Measurements from ENCODE around the gene ZNF519. TPM values are rescaled to one million over a fixed set of nuclear protein-coding genes. Genes with fewer than 3 reads are reported as not detected.
A peak's percentile ranks its signal among the peaks of the same experiment; 100 is the strongest.
"Not testable (repeated sequence)": the region's sequence is repeated elsewhere in the genome, so short reads cannot be mapped to it uniquely, and the experiment has no call there.

ZNF519 gene
- total and polyA plus RNA-seq, 2 donors (not counting 1 experiment from before 2014, with no cell fraction given): 5.4 to 19.5 TPM

GRCh38 chr18:14142177-14142576, 9.9 kb upstream of the ZNF519 start:
- H3K4me3 ChIP-seq (ENCODE audit: control extremely low read depth in 1 of 5, extremely low read depth in 1 of 5, insufficient read depth in 1 of 5, low read depth in 2 of 5, low read length in 4 of 5); H4K20me1 ChIP-seq (ENCODE audit: control insufficient read depth, insufficient read depth, low read length, poor library complexity, severe bottlenecking); POLR2A ChIA-PET; ATAC-seq (ENCODE audit: low read depth); H3K4me2 ChIP-seq (replicated peaks; ENCODE audit: low read depth, low read length, poor library complexity, severe bottlenecking); H3K4me1 Mint-ChIP-seq; H3K27me3 Mint-ChIP-seq; DNase-seq; H3K9me3 Mint-ChIP-seq (ENCODE audit: insufficient read depth); CTCF ChIA-PET; H3K4me1 ChIP-seq (ENCODE audit: control insufficient read depth in 2 of 2, insufficient read depth in 2 of 2, low read length in 2 of 2); intact Hi-C loops (cut with micrococcal nuclease); H3K4me3 Mint-ChIP-seq; H3K9me3 ChIP-seq (ENCODE audit: control extremely low read depth in 1 of 3, control insufficient read depth in 2 of 3, insufficient read depth in 1 of 3, low read length in 2 of 3); H3K79me2 ChIP-seq (ENCODE audit: control insufficient read depth, insufficient read depth, low read length); H3K36me3 ChIP-seq (replicated peaks in 1 of 2; ENCODE audit: control extremely low read depth in 1 of 2, control insufficient read depth in 1 of 2, extremely low read depth in 1 of 2, insufficient read depth in 2 of 2, low read length in 1 of 2); H3K27me3 ChIP-seq (replicated peaks in 1 of 4; ENCODE audit: control extremely low read depth in 1 of 4, control insufficient read depth in 3 of 4, insufficient read depth in 4 of 4, low read length in 3 of 4); H3K27ac Mint-ChIP-seq; H2AFZ ChIP-seq (ENCODE audit: insufficient read depth, low read depth, low read length, poor library complexity, severe bottlenecking); H3K9ac ChIP-seq (ENCODE audit: low read length); H3K27ac ChIP-seq (ENCODE audit: low read length in 2 of 2): not testable (repeated sequence)
- whole genome bisulfite sequencing (ENCODE audit: insufficient coverage): 92% methylated on average over 8 of the region's 9 CpGs

DNA sequence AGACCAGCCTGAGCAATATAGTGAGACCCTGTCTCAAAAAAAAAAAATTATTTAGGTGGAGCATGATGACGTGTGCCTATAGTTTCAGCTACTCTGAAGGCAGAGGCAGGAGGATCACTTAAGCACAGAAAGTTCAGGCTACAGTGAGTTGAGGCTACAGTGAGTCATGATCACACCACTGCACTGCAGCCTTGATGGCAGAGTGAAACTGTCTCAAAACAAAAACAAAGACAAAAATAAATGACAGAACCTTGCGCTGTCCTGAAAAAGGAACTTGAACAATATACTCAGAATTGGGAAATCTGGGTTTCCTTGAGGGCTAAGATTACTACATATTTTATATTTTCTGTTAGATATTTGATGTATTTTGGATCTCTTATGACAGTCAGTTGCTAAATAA, 7.3 kb upstream of the ZNF519 start:
- H3K4me1 Mint-ChIP-seq; H3K9ac ChIP-seq (ENCODE audit: low read length); ATAC-seq (ENCODE audit: low read depth); H3K27ac Mint-ChIP-seq; H3K9me3 Mint-ChIP-seq (ENCODE audit: insufficient read depth); DNase-seq; H3K4me2 ChIP-seq (replicated peaks; ENCODE audit: low read depth, low read length, poor library complexity, severe bottlenecking); H4K20me1 ChIP-seq (ENCODE audit: control insufficient read depth, insufficient read depth, low read length, poor library complexity, severe bottlenecking); H3K79me2 ChIP-seq (ENCODE audit: control insufficient read depth, insufficient read depth, low read length); H3K9me3 ChIP-seq (ENCODE audit: control extremely low read depth in 1 of 3, control insufficient read depth in 2 of 3, insufficient read depth in 1 of 3, low read length in 2 of 3); H3K27me3 ChIP-seq (replicated peaks in 1 of 4; ENCODE audit: control extremely low read depth in 1 of 4, control insufficient read depth in 3 of 4, insufficient read depth in 4 of 4, low read length in 3 of 4); POLR2A ChIA-PET; intact Hi-C loops (cut with micrococcal nuclease); H3K27me3 Mint-ChIP-seq; H2AFZ ChIP-seq (ENCODE audit: insufficient read depth, low read depth, low read length, poor library complexity, severe bottlenecking); H3K4me3 Mint-ChIP-seq; CTCF ChIA-PET; H3K27ac ChIP-seq (ENCODE audit: low read length in 2 of 2); H3K4me1 ChIP-seq (ENCODE audit: control insufficient read depth in 2 of 2, insufficient read depth in 2 of 2, low read length in 2 of 2); H3K36me3 ChIP-seq (replicated peaks in 1 of 2; ENCODE audit: control extremely low read depth in 1 of 2, control insufficient read depth in 1 of 2, extremely low read depth in 1 of 2, insufficient read depth in 2 of 2, low read length in 1 of 2); H3K4me3 ChIP-seq (ENCODE audit: control extremely low read depth in 1 of 5, extremely low read depth in 1 of 5, insufficient read depth in 1 of 5, low read depth in 2 of 5, low read length in 4 of 5): not testable (repeated sequence)
- 78% methylated on average over 1 of the region's 2 CpGs for WGBS (ENCODE audit: insufficient coverage)

GRCh38 chr18:14137971-14138370, 5.7 kb upstream of the ZNF519 start:
- H3K79me2 ChIP-seq (ENCODE audit: control insufficient read depth, insufficient read depth, low read length); CTCF ChIA-PET; H3K4me1 ChIP-seq (ENCODE audit: control insufficient read depth in 2 of 2, insufficient read depth in 2 of 2, low read length in 2 of 2); H3K9me3 ChIP-seq (ENCODE audit: control extremely low read depth in 1 of 3, control insufficient read depth in 2 of 3, insufficient read depth in 1 of 3, low read length in 2 of 3); H3K4me2 ChIP-seq (replicated peaks; ENCODE audit: low read depth, low read length, poor library complexity, severe bottlenecking); ATAC-seq (ENCODE audit: low read depth); H3K27ac ChIP-seq (ENCODE audit: low read length in 2 of 2); H3K9me3 Mint-ChIP-seq (ENCODE audit: insufficient read depth); intact Hi-C loops (cut with micrococcal nuclease); H3K4me3 Mint-ChIP-seq; H3K27me3 Mint-ChIP-seq; H2AFZ ChIP-seq (ENCODE audit: insufficient read depth, low read depth, low read length, poor library complexity, severe bottlenecking); H3K4me3 ChIP-seq (ENCODE audit: control extremely low read depth in 1 of 5, extremely low read depth in 1 of 5, insufficient read depth in 1 of 5, low read depth in 2 of 5, low read length in 4 of 5); H4K20me1 ChIP-seq (ENCODE audit: control insufficient read depth, insufficient read depth, low read length, poor library complexity, severe bottlenecking); H3K27ac Mint-ChIP-seq; H3K9ac ChIP-seq (ENCODE audit: low read length); H3K27me3 ChIP-seq (replicated peaks in 1 of 4; ENCODE audit: control extremely low read depth in 1 of 4, control insufficient read depth in 3 of 4, insufficient read depth in 4 of 4, low read length in 3 of 4); H3K4me1 Mint-ChIP-seq; H3K36me3 ChIP-seq (replicated peaks in 1 of 2; ENCODE audit: control extremely low read depth in 1 of 2, control insufficient read depth in 1 of 2, extremely low read depth in 1 of 2, insufficient read depth in 2 of 2, low read length in 1 of 2); POLR2A ChIA-PET; DNase-seq: not testable (repeated sequence)
- no CpG with 5 or more reads among the region's 4 CpGs for WGBS (ENCODE audit: insufficient coverage)

GRCh38 chr18:14131696-14132270, 452 bp downstream of the ZNF519 start:
- H3K79me2 ChIP-seq (ENCODE audit: control insufficient read depth, insufficient read depth, low read length): not testable (repeated sequence)

More at GRCh38 chr18:14131696-14132270, 452 bp downstream of the ZNF519 start:
- CTCF ChIA-PET; POLR2A ChIA-PET; H3K4me1 Mint-ChIP-seq; H3K36me3 ChIP-seq (replicated peaks in 1 of 2; ENCODE audit: control extremely low read depth in 1 of 2, control insufficient read depth in 1 of 2, extremely low read depth in 1 of 2, insufficient read depth in 2 of 2, low read length in 1 of 2); H3K9me3 Mint-ChIP-seq (ENCODE audit: insufficient read depth); H3K4me1 ChIP-seq (ENCODE audit: control insufficient read depth in 2 of 2, insufficient read depth in 2 of 2, low read length in 2 of 2); H3K27me3 ChIP-seq (replicated peaks in 1 of 4; ENCODE audit: control extremely low read depth in 1 of 4, control insufficient read depth in 3 of 4, insufficient read depth in 4 of 4, low read length in 3 of 4); H3K27me3 Mint-ChIP-seq; DNase-seq; H4K20me1 ChIP-seq (ENCODE audit: control insufficient read depth, insufficient read depth, low read length, poor library complexity, severe bottlenecking); H3K9me3 ChIP-seq (ENCODE audit: control extremely low read depth in 1 of 3, control insufficient read depth in 2 of 3, insufficient read depth in 1 of 3, low read length in 2 of 3): not testable (repeated sequence)
- peak overlapping the region; percentile 46 for H3K4me2 ChIP-seq (replicated peaks; ENCODE audit: low read depth, low read length, poor library complexity, severe bottlenecking)
- 0% methylated on average over 12 of the region's 27 CpGs for WGBS (ENCODE audit: insufficient coverage)
- peak overlapping the region; percentile 72 for H3K9ac ChIP-seq (ENCODE audit: low read length)
- H3K4me3 ChIP-seq (ENCODE audit: control extremely low read depth in 1 of 5, extremely low read depth in 1 of 5, insufficient read depth in 1 of 5, low read depth in 2 of 5, low read length in 4 of 5): peak overlapping the region in 4 of 5 experiments; percentile 55 to 74 (median 68)
- peak overlapping the region; percentile 84 for H2AFZ ChIP-seq (ENCODE audit: insufficient read depth, low read depth, low read length, poor library complexity, severe bottlenecking)
- intact Hi-C loops (cut with micrococcal nuclease): loop anchor here (5.0 kb wide), 1 partner anchor 404 kb away; the partner anchor contains the start of genes FAM210A and RNMT
- peak; percentile 10 for ATAC-seq (ENCODE audit: low read depth)
- H3K4me3 Mint-ChIP-seq: peak overlapping the region; percentile 95
- peak overlapping the region; percentile 87 for H3K27ac Mint-ChIP-seq
- H3K27ac ChIP-seq (ENCODE audit: low read length in 2 of 2): peak overlapping the region in 1 of 2 donors; percentile 67
